HepG2 (cell line): Measurements from ENCODE around the gene ERVH48-1. TPM values are rescaled to one million over a fixed set of nuclear protein-coding genes. Genes with fewer than 3 reads are reported as not detected.

ENCODE experiments used
- ARNT ChIP-seq: fragments of 450-650 bp; IDR thresholded peaks from 2 replicates; pipeline ENCODE4 v1.6.1; 2017
- ATF4 ChIP-seq, 2 experiments: fragments of 450-650 bp in 1 of 2; sonication (generic) in 1 of 2; formaldehyde crosslinking; IDR thresholded peaks; 2 replicates each; pipeline versions ENCODE4 v1.5.0 to v1.8.0; 2020 to 2022; ENCODE audit warnings: mild to moderate bottlenecking in 1 of 2, missing genetic modification reagents in 1 of 2
- ETV5 ChIP-seq: IDR thresholded peaks from 2 replicates; pipeline ENCODE4 v1.6.1; 2018; ENCODE audit warnings: missing biosample characterization, missing genetic modification reagents, inconsistent platforms, borderline replicate concordance
- GATA4 ChIP-seq: sonication (generic); IDR thresholded peaks from 2 replicates; pipeline ENCODE4 v1.6.1; 2016; ENCODE audit warnings: antibody characterized with exemption, low read depth, borderline replicate concordance
- GPN1 ChIP-seq: sonication (generic); formaldehyde crosslinking; IDR thresholded peaks from 2 replicates; pipeline ENCODE4 v1.5.1; 2020; ENCODE audit warnings: missing genetic modification reagents, borderline replicate concordance
- ISL2 ChIP-seq: sonication (generic); formaldehyde crosslinking; IDR thresholded peaks from 2 replicates; pipeline ENCODE4 v1.5.0; 2020; ENCODE audit warnings: missing genetic modification reagents
- KLF9 ChIP-seq: IDR thresholded peaks from 2 replicates; pipeline ENCODE4 v1.6.1; 2016; ENCODE audit warnings: low read depth
- MIXL1 ChIP-seq: IDR thresholded peaks from 2 replicates; pipeline ENCODE4 v1.6.1; 2016
- MTA3 ChIP-seq: sonication (generic); formaldehyde crosslinking; IDR thresholded peaks from 2 replicates; pipeline ENCODE4 v1.4.0; 2020; ENCODE audit warnings: missing genetic modification reagents
- PPARG ChIP-seq: conservative IDR thresholded peaks from 2 replicates; pipeline ENCODE4 v1.6.1; 2016; ENCODE audit warnings: missing biosample characterization, missing genetic modification reagents
- PTBP1 ChIP-seq: fragments of 200-400 bp; formaldehyde crosslinking; IDR thresholded peaks from 2 replicates; pipeline ENCODE4 v1.6.1; 2018; ENCODE audit warnings: low read length, low read depth; ENCODE audit not compliant: poor library complexity, severe bottlenecking
- SCMH1 ChIP-seq: sonication (generic); formaldehyde crosslinking; IDR thresholded peaks from 2 replicates; pipeline ENCODE4 v1.9.0; 2021; ENCODE audit warnings: missing genetic modification reagents, mild to moderate bottlenecking, borderline replicate concordance
- TBP ChIP-seq: sonication (generic); formaldehyde crosslinking; IDR thresholded peaks from 2 replicates; pipeline ENCODE4 v1.5.0; 2020; ENCODE audit warnings: missing genetic modification reagents
- TEAD3 ChIP-seq: optimal IDR thresholded peaks from 2 replicates; pipeline ENCODE3; 2016; ENCODE audit warnings: borderline replicate concordance
- TERF1 ChIP-seq: sonication (generic); formaldehyde crosslinking; IDR thresholded peaks from 2 replicates; pipeline ENCODE4 v1.8.0; 2022; ENCODE audit warnings: mild to moderate bottlenecking, missing genetic modification reagents, moderate library complexity
- ZIK1 ChIP-seq: sonication (generic); formaldehyde crosslinking; IDR thresholded peaks from 2 replicates; pipeline ENCODE4 v1.5.0; 2020; ENCODE audit warnings: mild to moderate bottlenecking, low read depth, missing genetic modification reagents, borderline replicate concordance
- ZNF318 ChIP-seq: sonication (generic); formaldehyde crosslinking; IDR thresholded peaks from 2 replicates; pipeline ENCODE4 v1.4.0; 2020; ENCODE audit warnings: mild to moderate bottlenecking, missing genetic modification reagents
- ZNF639 ChIP-seq: conservative IDR thresholded peaks from 2 replicates; pipeline ENCODE4 v1.6.1; 2018; ENCODE audit warnings: missing genetic modification reagents
- ZNF879 ChIP-seq: sonication (generic); formaldehyde crosslinking; IDR thresholded peaks from 2 replicates; pipeline ENCODE4 v1.8.1; 2023; ENCODE audit warnings: missing genetic modification reagents
- polyA plus RNA-seq, 8 experiments: library from polyadenylated mRNA; depleted of rRNA in 3 of 8; stranded (reverse) in 7 of 8; unstranded in 1 of 8; fragments of >200 nt; fragmentation: Illumina TruSeq in 4 of 8; extraction: Trizol in 4 of 8; gene quantifications; 2 replicates each; pipeline versions ENCODE4 v1.2.1 to v1.2.3, GENCODE V29; 2011 to 2016; ENCODE audit warnings: low read depth in 4 of 8, missing spikeins in 1 of 8, mixed read lengths in 1 of 8; ENCODE audit not compliant: insufficient read depth in 1 of 8
- total RNA-seq, 5 experiments: library from RNA; depleted of rRNA; stranded (reverse); fragments of >200 nt; fragmentation: Illumina TruSeq; extraction: Trizol; gene quantifications; 2 replicates each; pipeline ENCODE4 v1.2.3, GENCODE V29; 2016; ENCODE audit warnings: low read depth in 1 of 5

The ERVH48-1 gene
- total and polyA plus RNA-seq, 2 of the 13 experiments (the other 11 are each of a cell fraction or from before 2014, with no cell fraction given): 1.8 TPM; not detected in 1

GRCh38 chr21:42878993-42879787, 46.2 kb downstream of the ERVH48-1 start, which contains the start of gene WDR4 (continued):
- no peak; the same call in 1 of the 2 replicates for TF ChIP-seq ZNF318 (CRISPR knock-in tag)
- peak; percentile 72 for TF ChIP-seq ETV5
- TF ChIP-seq KLF9: no peak
- 0 out of 2 replicates have a peak, but pooled peaks have one; percentile 54 for TF ChIP-seq ZNF639 (CRISPR knock-in tag)
- TF ChIP-seq ATF4 (CRISPR knock-in tag; IDR thresholded peaks at IDR 0.05): 0 out of 4 replicates have a peak, but pooled peaks of 1 of the 2 experiments have one; percentile 38
- TF ChIP-seq MTA3 (CRISPR knock-in tag): no peak
- TF ChIP-seq PPARG (CRISPR knock-in tag): no peak
- TF ChIP-seq TERF1 (CRISPR knock-in tag): 0 out of 2 replicates have a peak, but pooled peaks have one; percentile 35
- no peak for TF ChIP-seq ZIK1 (CRISPR knock-in tag)
- no peak for TF ChIP-seq TBP (CRISPR knock-in tag)
- no peak for TF ChIP-seq TEAD3 (CRISPR knock-in tag)
- no peak for TF ChIP-seq ARNT
- TF ChIP-seq SCMH1: no peak
- no peak for TF ChIP-seq ZNF879 (CRISPR knock-in tag)
- TF ChIP-seq ISL2 (CRISPR knock-in tag): peak; percentile 33
- TF ChIP-seq PTBP1: no peak
- TF ChIP-seq GPN1 (CRISPR knock-in tag): no peak
- 0 out of 2 replicates have a peak, but pooled peaks have one; percentile 57 for TF ChIP-seq GATA4
- no peak for TF ChIP-seq MIXL1 (CRISPR knock-in tag)
